Measurements from ENCODE around the gene PARD3B. TPM values are rescaled to one million over a fixed set of nuclear protein-coding genes. Genes with fewer than 3 reads are reported as not detected.

PARD3B gene
- total and polyA plus RNA-seq, 2 of the 8 experiments (the other 6 are each of a cell fraction or from before 2014, with no cell fraction given), result 1.2 to 5.7 TPM

DNA sequence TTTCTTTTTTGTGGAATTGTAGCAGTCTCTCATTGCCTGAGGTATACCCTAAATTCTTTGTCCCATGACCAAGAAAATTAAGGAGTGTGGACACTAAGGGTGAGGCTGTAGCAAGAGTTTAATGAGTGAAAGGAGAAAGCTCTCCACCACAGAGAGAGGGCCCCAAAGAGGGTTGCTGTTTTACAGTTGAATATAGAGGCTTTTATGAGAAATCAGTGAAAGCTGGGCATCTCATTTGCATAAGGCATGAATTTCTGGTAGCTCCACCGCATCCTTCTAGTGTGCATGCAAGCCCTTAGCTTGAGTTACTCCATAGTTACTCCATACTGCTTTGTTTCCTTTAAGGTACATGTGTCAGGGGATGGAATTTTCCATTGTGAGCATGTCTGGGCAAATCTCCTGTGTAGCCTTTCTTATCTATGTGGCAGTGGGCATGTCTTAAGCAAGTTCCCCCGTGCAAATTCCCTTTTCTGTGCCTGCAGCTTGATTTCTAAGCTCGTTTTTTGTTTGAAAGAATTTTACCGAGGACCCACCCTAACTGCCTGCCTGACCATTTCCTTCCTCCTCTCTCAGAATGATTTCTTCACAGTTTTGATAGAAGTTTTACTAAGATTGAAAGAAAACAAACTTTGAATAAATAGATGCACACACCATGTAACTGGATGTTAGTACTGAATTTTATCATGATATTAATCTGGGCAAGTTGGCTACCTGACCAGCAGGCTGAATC is 218.9 kb downstream of the PARD3B start:
- 94% methylated on average over 4 of the region's 4 CpGs; no CpG with 5 or more reads in 1 of the 2 experiments for WGBS, 2 experiments (ENCODE audit: extremely low coverage in 1 of 2, insufficient coverage in 1 of 2, insufficient read length in 1 of 2, insufficient replicate concordance in 2 of 2, low coverage in 1 of 2, low lambda C conversion rate in 2 of 2, missing lambda C conversion rate in 1 of 2)
- Histone ChIP-seq H2AK5ac (ENCODE audit: low read depth, low read length) (no peak overlapping the region), H3K4me2 (ENCODE audit: insufficient read depth in 1 of 2, low read depth in 2 of 2, low read length in 2 of 2) (no peak overlapping the region), H3K4me1 (replicated peaks in 1 of 4; ENCODE audit: control insufficient read depth in 3 of 4, insufficient read depth in 4 of 4, low read length in 3 of 4) (no peaks in the 10 kb centered on the region), H2BK15ac (ENCODE audit: low read length) (no peak overlapping the region), H3K23ac (ENCODE audit: insufficient read length) (no peak overlapping the region), H2BK12ac (ENCODE audit: low read depth, low read length) (no peak overlapping the region), H3K27me3 (replicated peaks in 1 of 4; ENCODE audit: control insufficient read depth in 3 of 4, extremely low read depth in 1 of 4, insufficient read depth in 3 of 4, low read length in 3 of 4) (no peaks in the 10 kb centered on the region), H3K18ac (ENCODE audit: extremely low read depth, low read length) (no peak overlapping the region), H3K4ac (replicated peaks; ENCODE audit: insufficient read length, low read depth, low read length) (no peak overlapping the region), H4K5ac (ENCODE audit: insufficient read length, low read depth, low read length) (no peak overlapping the region), H4K20me1 (replicated peaks in 1 of 2; ENCODE audit: control insufficient read depth in 1 of 2, insufficient read depth in 2 of 2, low read length in 2 of 2) (no peaks in the 10 kb centered on the region), H3K9ac (replicated peaks in 1 of 4; ENCODE audit: extremely low read depth in 1 of 4, low read depth in 3 of 4, low read length in 3 of 4) (no peak overlapping the region), H3K14ac (ENCODE audit: insufficient read length) (no peak overlapping the region), H3K56ac (replicated peaks; ENCODE audit: insufficient read length, low read depth, low read length) (no peak overlapping the region), H2BK20ac (ENCODE audit: low read length) (no peak overlapping the region), H2AFZ (ENCODE audit: low read length) (no peak overlapping the region), H2BK5ac (ENCODE audit: low read depth, low read length) (no peak overlapping the region), H2BK120ac (replicated peaks; ENCODE audit: low read depth, low read length) (no peak overlapping the region), H3K23me2 (ENCODE audit: low read depth, low read length) (no peaks in the 10 kb centered on the region), H3K36me3 (ENCODE audit: control insufficient read depth in 2 of 4, insufficient read depth in 4 of 4, low read length in 3 of 4) (no peaks in the 10 kb centered on the region), H3K9me3 (ENCODE audit: insufficient read depth in 2 of 2, low read depth in 1 of 2, low read length in 1 of 2) (peaks cover 10 to 13% of the 10 kb centered on the region in 2 experiments), H3K27ac (ENCODE audit: low read depth, low read length) (no peak overlapping the region), H3K79me2 (ENCODE audit: control insufficient read depth in 1 of 2, insufficient read depth in 2 of 2, low read length in 2 of 2) (no peaks in the 10 kb centered on the region), H4K8ac (ENCODE audit: extremely low read depth, insufficient read depth, low read length) (no peak overlapping the region), H3K4me3 (ENCODE audit: extremely low read depth in 1 of 4, insufficient read depth in 2 of 4, low read depth in 3 of 4, low read length in 4 of 4) (no peak overlapping the region), H3K79me1 (ENCODE audit: low read depth, low read length) (no peaks in the 10 kb centered on the region), H4K91ac (replicated peaks; ENCODE audit: insufficient read length, low read length) (no peak overlapping the region)
- DNase-seq (ENCODE audit: low read depth in 1 of 2, low spot score in 2 of 2), result no peak
- no peak for TF ChIP-seq TBP (IDR thresholded peaks at IDR 0.05; ENCODE audit: low read depth, low read length)
- TF ChIP-seq POU5F1 (IDR thresholded peaks at IDR 0.05; ENCODE audit: low read depth, low read length), result no peak
- no peak for TF ChIP-seq ASH2L (IDR thresholded peaks at IDR 0.05; ENCODE audit: low read length)
- TF ChIP-seq, protein P1, sequence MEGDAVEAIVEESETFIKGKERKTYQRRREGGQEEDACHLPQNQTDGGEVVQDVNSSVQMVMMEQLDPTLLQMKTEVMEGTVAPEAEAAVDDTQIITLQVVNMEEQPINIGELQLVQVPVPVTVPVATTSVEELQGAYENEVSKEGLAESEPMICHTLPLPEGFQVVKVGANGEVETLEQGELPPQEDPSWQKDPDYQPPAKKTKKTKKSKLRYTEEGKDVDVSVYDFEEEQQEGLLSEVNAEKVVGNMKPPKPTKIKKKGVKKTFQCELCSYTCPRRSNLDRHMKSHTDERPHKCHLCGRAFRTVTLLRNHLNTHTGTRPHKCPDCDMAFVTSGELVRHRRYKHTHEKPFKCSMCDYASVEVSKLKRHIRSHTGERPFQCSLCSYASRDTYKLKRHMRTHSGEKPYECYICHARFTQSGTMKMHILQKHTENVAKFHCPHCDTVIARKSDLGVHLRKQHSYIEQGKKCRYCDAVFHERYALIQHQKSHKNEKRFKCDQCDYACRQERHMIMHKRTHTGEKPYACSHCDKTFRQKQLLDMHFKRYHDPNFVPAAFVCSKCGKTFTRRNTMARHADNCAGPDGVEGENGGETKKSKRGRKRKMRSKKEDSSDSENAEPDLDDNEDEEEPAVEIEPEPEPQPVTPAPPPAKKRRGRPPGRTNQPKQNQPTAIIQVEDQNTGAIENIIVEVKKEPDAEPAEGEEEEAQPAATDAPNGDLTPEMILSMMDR (IDR thresholded peaks at IDR 0.05; ENCODE audit: control extremely low read depth in 1 of 3, insufficient read depth in 1 of 3, low read depth in 1 of 3, low read length in 3 of 3), result no peak
- TF ChIP-seq SP2 (IDR thresholded peaks at IDR 0.05; ENCODE audit: low read length), result no peak
- TF ChIP-seq RXRA (IDR thresholded peaks at IDR 0.05; ENCODE audit: insufficient read depth, low read depth, low read length), result no peak
- TF ChIP-seq TAF1 (IDR thresholded peaks at IDR 0.05; ENCODE audit: low read depth, low read length), result no peak
- TF ChIP-seq YY1 (IDR thresholded peaks at IDR 0.05; ENCODE audit: low read depth, low read length), result no peak
- ChIA-PET CTCF (ENCODE audit: partially characterized antibody) (interaction anchor here (0.7 to 1.3 kb wide), 3 partner anchors 9 to 911 kb away, joined by 3 read pairs; no protein-coding TSS in a partner anchor), POLR2A (ENCODE audit: partially characterized antibody) (no interaction called here)
- no peak for FAIRE-seq

All from H1 (cell line).